ENCODE results near the gene DLGAP4.
"Not testable (repeated sequence)": the region's sequence is repeated elsewhere in the genome, so short reads cannot be mapped to it uniquely, and the experiment has no call there.

DLGAP4 gene

GRCh38 chr20:36499211-36499610 is 193.1 kb downstream of the DLGAP4 start:
- DNase-seq (ENCODE audit: low read depth in 2 of 2), result no peak

- no peak for DNase-seq (ENCODE audit: low read depth in 2 of 2)
Observed at GRCh38 chr20:36499723-36500501, 193.8 kb downstream of the DLGAP4 start.

- DNase-seq (ENCODE audit: low read depth in 2 of 2), result no peak
Observed at GRCh38 chr20:36501367-36502006, 195.3 kb downstream of the DLGAP4 start.

- DNase-seq (ENCODE audit: low read depth in 2 of 2), result no peak
Observed at GRCh38 chr20:36504295-36504694, 198.2 kb downstream of the DLGAP4 start.

GRCh38 chr20:36506253-36506652 is 200.1 kb downstream of the DLGAP4 start:
- no peak for DNase-seq (ENCODE audit: low read depth in 2 of 2)

- no peak for DNase-seq (ENCODE audit: low read depth in 2 of 2)
Observed at GRCh38 chr20:36507746-36508145, 201.6 kb downstream of the DLGAP4 start.

- DNase-seq (ENCODE audit: low read depth in 2 of 2), result no peak
Observed at GRCh38 chr20:36519012-36519719, 213.0 kb downstream of the DLGAP4 start.

GRCh38 chr20:36519944-36520343 is 213.8 kb downstream of the DLGAP4 start:
- DNase-seq (ENCODE audit: low read depth in 2 of 2), result no peak

- DNase-seq (ENCODE audit: low read depth in 2 of 2), result no peak
Observed at GRCh38 chr20:36521526-36521925, 215.4 kb downstream of the DLGAP4 start.

GRCh38 chr20:36522412-36522811 is 216.3 kb downstream of the DLGAP4 start:
- DNase-seq (ENCODE audit: low read depth in 2 of 2), result not testable (repeated sequence)

- DNase-seq (ENCODE audit: low read depth in 2 of 2), result no peak
Observed at GRCh38 chr20:36523341-36523740, 217.2 kb downstream of the DLGAP4 start.

GRCh38 chr20:36525620-36526365 is 219.7 kb downstream of the DLGAP4 start:
- no peak for DNase-seq (ENCODE audit: low read depth in 2 of 2)

GRCh38 chr20:36526521-36527011 is 220.4 kb downstream of the DLGAP4 start:
- DNase-seq (ENCODE audit: low read depth in 2 of 2), result no peak

- no peak for DNase-seq (ENCODE audit: low read depth in 2 of 2)
Observed at GRCh38 chr20:36527331-36528125, 221.4 kb downstream of the DLGAP4 start.

GRCh38 chr20:36528176-36528874 is 222.2 kb downstream of the DLGAP4 start:
- DNase-seq (ENCODE audit: low read depth in 2 of 2), result no peak

GRCh38 chr20:36528875-36529417 is 222.8 kb downstream of the DLGAP4 start:
- no peak for DNase-seq (ENCODE audit: low read depth in 2 of 2)

- no peak for DNase-seq (ENCODE audit: low read depth in 2 of 2)
Observed at GRCh38 chr20:36532388-36532787, 226.2 kb downstream of the DLGAP4 start.

- no peak for DNase-seq (ENCODE audit: low read depth in 2 of 2)
Observed at GRCh38 chr20:36532822-36533221, 226.7 kb downstream of the DLGAP4 start.

- no peak for DNase-seq (ENCODE audit: low read depth in 2 of 2)
Observed at GRCh38 chr20:36538026-36538722, 232.0 kb downstream of the DLGAP4 start.

Measured in stimulated activated CD4-positive, alpha-beta T cell treated with anti-CD3 and anti-CD28 coated beads, Interleukin-4, amount 100 ng/mL, for 48 hours (primary cell).